Measurements from ENCODE around the gene KSR2. TPM values are rescaled to one million over a fixed set of nuclear protein-coding genes. Genes with fewer than 3 reads are reported as not detected.

KSR2 gene
- total RNA-seq, 1 experiment from 2014 or later = 1.3 TPM

DNA sequence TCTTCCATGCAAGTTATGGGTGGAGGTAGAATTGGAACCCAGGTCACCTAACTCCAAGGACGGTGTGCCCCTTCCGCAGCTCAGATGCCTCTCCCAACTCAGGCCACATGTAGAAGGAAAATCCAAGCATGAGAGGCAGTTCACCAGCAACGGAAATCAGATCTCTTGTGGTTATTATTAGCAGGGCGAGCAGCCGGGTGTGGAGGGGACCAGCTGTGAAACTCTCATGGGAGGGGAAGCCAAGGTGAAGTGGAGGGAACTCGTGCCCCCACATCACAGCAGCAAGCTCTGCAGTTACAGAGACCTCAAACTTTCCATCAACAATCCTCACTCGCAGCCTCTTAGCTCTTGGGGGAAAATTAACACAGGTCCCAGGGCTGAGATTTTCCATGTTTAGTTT, 79.7 kb downstream of the KSR2 start:
- no peaks in the 10 kb centered on the region for H3K4me1 Mint-ChIP-seq
- H2BK15ac ChIP-seq (ENCODE audit: low read depth, low read length) = no peak overlapping the region
- no peaks in the 10 kb centered on the region for H3K9me3 Mint-ChIP-seq
- H3K36me3 Mint-ChIP-seq (ENCODE audit: insufficient read depth in 1 of 3, low read depth in 3 of 3) = no peaks in the 10 kb centered on the region; a peak in 1 of 7 replicates
- H3K27me3 Mint-ChIP-seq (ENCODE audit: low read depth) = peaks cover 2% of the 10 kb centered on the region
- no peak overlapping the region for H2BK12ac ChIP-seq (ENCODE audit: insufficient read length, low read depth, low read length)
- no peak overlapping the region for H3T11ph ChIP-seq (ENCODE audit: low read length)
- H3K27ac Mint-ChIP-seq = no peak overlapping the region
- H3K23ac ChIP-seq (ENCODE audit: insufficient read length, low read depth, low read length) = no peak overlapping the region
- H3K27me3 ChIP-seq (ENCODE audit: insufficient read depth, low read length) = no peaks in the 10 kb centered on the region
- no peak overlapping the region for H4K8ac ChIP-seq (replicated peaks; ENCODE audit: insufficient read length, low read depth, low read length)
- no peak overlapping the region for H2AK5ac ChIP-seq (ENCODE audit: insufficient read length, low read length)
- H3K4ac ChIP-seq (ENCODE audit: low read depth, low read length) = no peak overlapping the region
- no peak overlapping the region for H3K18ac ChIP-seq (ENCODE audit: insufficient read length, low read depth, low read length)
- no peak overlapping the region for H2AFZ ChIP-seq (ENCODE audit: low read length)
- H3K14ac ChIP-seq (ENCODE audit: insufficient read depth, low read length) = no peak overlapping the region
- no peak overlapping the region for H2BK5ac ChIP-seq (ENCODE audit: insufficient read length, low read length)
- H3K4me2 ChIP-seq (ENCODE audit: insufficient read depth, insufficient read length, low read length) = no peak overlapping the region
- no peak overlapping the region for H2BK20ac ChIP-seq (ENCODE audit: low read depth, low read length, poor library complexity, severe bottlenecking)
- H3K56ac ChIP-seq (ENCODE audit: insufficient read length, low read depth, low read length) = no peak overlapping the region
- H4K20me1 ChIP-seq (ENCODE audit: control insufficient read depth, insufficient read depth, insufficient read length) = no peaks in the 10 kb centered on the region
- no peak for DNase-seq
- TF ChIP-seq, protein P1, sequence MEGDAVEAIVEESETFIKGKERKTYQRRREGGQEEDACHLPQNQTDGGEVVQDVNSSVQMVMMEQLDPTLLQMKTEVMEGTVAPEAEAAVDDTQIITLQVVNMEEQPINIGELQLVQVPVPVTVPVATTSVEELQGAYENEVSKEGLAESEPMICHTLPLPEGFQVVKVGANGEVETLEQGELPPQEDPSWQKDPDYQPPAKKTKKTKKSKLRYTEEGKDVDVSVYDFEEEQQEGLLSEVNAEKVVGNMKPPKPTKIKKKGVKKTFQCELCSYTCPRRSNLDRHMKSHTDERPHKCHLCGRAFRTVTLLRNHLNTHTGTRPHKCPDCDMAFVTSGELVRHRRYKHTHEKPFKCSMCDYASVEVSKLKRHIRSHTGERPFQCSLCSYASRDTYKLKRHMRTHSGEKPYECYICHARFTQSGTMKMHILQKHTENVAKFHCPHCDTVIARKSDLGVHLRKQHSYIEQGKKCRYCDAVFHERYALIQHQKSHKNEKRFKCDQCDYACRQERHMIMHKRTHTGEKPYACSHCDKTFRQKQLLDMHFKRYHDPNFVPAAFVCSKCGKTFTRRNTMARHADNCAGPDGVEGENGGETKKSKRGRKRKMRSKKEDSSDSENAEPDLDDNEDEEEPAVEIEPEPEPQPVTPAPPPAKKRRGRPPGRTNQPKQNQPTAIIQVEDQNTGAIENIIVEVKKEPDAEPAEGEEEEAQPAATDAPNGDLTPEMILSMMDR (conservative IDR thresholded peaks at IDR 0.05) = no peak
- H3K9ac ChIP-seq (ENCODE audit: extremely low read depth, insufficient read length, low read length) = no peak overlapping the region
- no peak overlapping the region for H4K91ac ChIP-seq (ENCODE audit: insufficient read length, low read depth, low read length)
- H2BK120ac ChIP-seq (ENCODE audit: low read depth, low read length, poor library complexity, severe bottlenecking) = no peak overlapping the region
- H3K4me3 Mint-ChIP-seq = no peak overlapping the region
- no peak overlapping the region for H3K27ac ChIP-seq (ENCODE audit: insufficient read length, low read depth, low read length)
- no peaks in the 10 kb centered on the region for H3K23me2 ChIP-seq (ENCODE audit: insufficient read length, low read depth, low read length, poor library complexity, severe bottlenecking)
- WGBS (ENCODE audit: extremely low coverage, insufficient read length, low lambda C conversion rate) = no CpG with 5 or more reads among the region's 7 CpGs
- no peaks in the 10 kb centered on the region for H3K9me3 ChIP-seq (ENCODE audit: control insufficient read depth, low read depth, low read length)
- H3K79me2 ChIP-seq (ENCODE audit: insufficient read depth, low read length) = no peaks in the 10 kb centered on the region
- no peaks in the 10 kb centered on the region for H3K79me1 ChIP-seq (ENCODE audit: insufficient read depth, low read depth, low read length, poor library complexity, severe bottlenecking)
- H4K5ac ChIP-seq (ENCODE audit: insufficient read length, low read depth, low read length) = no peak overlapping the region
- H3K4me1 ChIP-seq (ENCODE audit: insufficient read depth, low read length) = no peaks in the 10 kb centered on the region

Data from H9 (cell line).